GM23338 (cell line): ENCODE data around the gene FARSA. TPM values are rescaled to one million over a fixed set of nuclear protein-coding genes. Genes with fewer than 3 reads are reported as not detected.
A peak's percentile ranks its signal among the peaks of the same experiment; 100 is the strongest.

ENCODE experiments used
- ATAC-seq: fragments of 200-7000 bp; cut with Tn5 transposase; 3 replicates; pipeline ENCODE4 v1.9.1; 2020
- DNase-seq: peaks from one replicate; pipeline ENCODE4 v3.0.0-alpha.2; 2015; ENCODE audit warnings: low spot score
- H2AFZ ChIP-seq: fragments of 200-600 bp; sonication (generic); 2 replicates; pipeline ENCODE4 v1.8.0; 2016; ENCODE audit warnings: antibody characterized with exemption, mild to moderate bottlenecking, moderate library complexity
- H3F3A ChIP-seq: fragments of 200-600 bp; sonication (generic); replicated peaks from 2 replicates; pipeline ENCODE4 v1.8.0; 2017; ENCODE audit warnings: antibody characterized with exemption, mixed run types, low read depth
- H3K27ac ChIP-seq: fragments of 200-600 bp; sonication (generic); 2 replicates; pipeline ENCODE4 v1.6.1; 2016; ENCODE audit warnings: low read depth
- H3K27me3 ChIP-seq: fragments of 200-600 bp; sonication (generic); 2 replicates; pipeline ENCODE4 v1.8.0; 2016; ENCODE audit warnings: mild to moderate bottlenecking, mixed run types, moderate library complexity; ENCODE audit not compliant: insufficient read depth
- H3K36me3 ChIP-seq: fragments of 200-600 bp; sonication (generic); 2 replicates; pipeline ENCODE4 v1.8.0; 2016; ENCODE audit warnings: mild to moderate bottlenecking; ENCODE audit not compliant: insufficient read depth
- H3K4me1 ChIP-seq: fragments of 200-600 bp; sonication (generic); 2 replicates; pipeline ENCODE4 v1.8.0; 2016; ENCODE audit warnings: mild to moderate bottlenecking, moderate library complexity; ENCODE audit not compliant: insufficient read depth
- H3K4me2 ChIP-seq: fragments of 200-600 bp; sonication (generic); 2 replicates; pipeline ENCODE4 v1.7.1; 2017; ENCODE audit warnings: mixed run types
- H3K4me3 ChIP-seq: fragments of 200-600 bp; sonication (generic); 2 replicates; pipeline ENCODE4 v1.6.1; 2016; ENCODE audit warnings: mixed run types
- H3K79me2 ChIP-seq: fragments of 200-600 bp; sonication (generic); replicated peaks from 2 replicates; pipeline ENCODE4 v1.8.0; 2017; ENCODE audit warnings: mild to moderate bottlenecking; ENCODE audit not compliant: insufficient read depth
- H3K9me2 ChIP-seq: fragments of 200-600 bp; sonication (generic); 2 replicates; pipeline ENCODE4 v1.8.0; 2017; ENCODE audit not compliant: insufficient read depth
- H4K20me1 ChIP-seq: fragments of 200-600 bp; sonication (generic); replicated peaks from 2 replicates; pipeline ENCODE4 v1.8.0; 2017; ENCODE audit warnings: mild to moderate bottlenecking; ENCODE audit not compliant: insufficient read depth
- H3K27ac Mint-ChIP-seq: 2 replicates; pipeline ENCODE4 v1.8.0; 2020; ENCODE audit warnings: inconsistent platforms, mild to moderate bottlenecking, moderate library complexity, mixed read lengths
- H3K27me3 Mint-ChIP-seq: 3 replicates; pipeline ENCODE4 v1.8.0; 2022; ENCODE audit warnings: low read depth, mild to moderate bottlenecking, moderate library complexity, mixed read lengths, inconsistent platforms; ENCODE audit not compliant: insufficient read depth, poor library complexity
- H3K36me3 Mint-ChIP-seq: 3 replicates; pipeline ENCODE4 v1.8.0; 2021; ENCODE audit warnings: low read depth, mild to moderate bottlenecking, inconsistent platforms, moderate library complexity, mixed read lengths
- H3K4me1 Mint-ChIP-seq: 3 replicates; pipeline ENCODE4 v1.8.0; 2020; ENCODE audit warnings: mild to moderate bottlenecking, inconsistent platforms, mixed read lengths
- H3K4me3 Mint-ChIP-seq: 3 replicates; pipeline ENCODE4 v1.8.0; 2021; ENCODE audit warnings: moderate library complexity, mild to moderate bottlenecking, inconsistent platforms, mixed read lengths
- H3K9me3 Mint-ChIP-seq: 3 replicates; pipeline ENCODE4 v1.8.0; 2020; ENCODE audit warnings: moderate library complexity, mild to moderate bottlenecking, inconsistent platforms, mixed read lengths
- CREB1 ChIP-seq: fragments of 250-450 bp; sonication (Bioruptor Pico); IDR thresholded peaks from 2 replicates; pipeline ENCODE4 v1.5.0; 2020; ENCODE audit warnings: low read depth, mild to moderate bottlenecking, moderate library complexity
- EZH2phosphoT487 ChIP-seq: fragments of 200-600 bp; sonication (generic); IDR thresholded peaks from one replicate; pipeline ENCODE4 v1.8.1; 2018; ENCODE audit warnings: antibody characterized with exemption; ENCODE audit not compliant: unreplicated experiment
- JUNB ChIP-seq: IDR thresholded peaks from one replicate; pipeline ENCODE4 v1.6.1; 2016; ENCODE audit warnings: antibody characterized with exemption; ENCODE audit not compliant: unreplicated experiment
- POLR2AphosphoS5 ChIP-seq: IDR thresholded peaks from 2 replicates; pipeline ENCODE4 v1.6.1; 2016; ENCODE audit warnings: antibody characterized with exemption, low read depth
- ZNF114 ChIP-seq: fragments of 250-450 bp; sonication (Bioruptor Pico); IDR thresholded peaks from 2 replicates; pipeline ENCODE4 v1.5.0; 2020; ENCODE audit warnings: mild to moderate bottlenecking, moderate library complexity
- polyA plus RNA-seq: library from polyadenylated mRNA; unstranded; fragments of >200 nt; fragmentation: Nextera tagmentation; extraction: Ambion mirVana; gene quantifications from 2 replicates; pipeline ENCODE4 v1.2.1, GENCODE V29; 2016
- total RNA-seq: library from RNA; depleted of rRNA; stranded (reverse); fragments of >200 nt; shearing (Covaris generic); gene quantifications from 2 replicates; pipeline ENCODE4 v1.2.3, GENCODE V29; 2014
- TF ChIP-seq, protein P1 (sequence below): IDR thresholded peaks from 2 replicates; pipeline ENCODE4 v1.6.1; 2016; ENCODE audit warnings: antibody characterized with exemption
- TF ChIP-seq, protein P2 (sequence below), 2 experiments: fragments of 200-600 bp in 1 of 2; sonication (generic) in 1 of 2; conservative IDR thresholded peaks; 2 replicates each; pipeline versions ENCODE4 v1.5.1 to v1.6.1; 2016 to 2017; ENCODE audit warnings: antibody characterized with exemption in 2 of 2, low read depth in 2 of 2, mild to moderate bottlenecking in 2 of 2, moderate library complexity in 1 of 2

The FARSA gene
- total and polyA plus RNA-seq, 2 experiments from 2014 or later: 74.7 to 86.4 TPM

DNA sequence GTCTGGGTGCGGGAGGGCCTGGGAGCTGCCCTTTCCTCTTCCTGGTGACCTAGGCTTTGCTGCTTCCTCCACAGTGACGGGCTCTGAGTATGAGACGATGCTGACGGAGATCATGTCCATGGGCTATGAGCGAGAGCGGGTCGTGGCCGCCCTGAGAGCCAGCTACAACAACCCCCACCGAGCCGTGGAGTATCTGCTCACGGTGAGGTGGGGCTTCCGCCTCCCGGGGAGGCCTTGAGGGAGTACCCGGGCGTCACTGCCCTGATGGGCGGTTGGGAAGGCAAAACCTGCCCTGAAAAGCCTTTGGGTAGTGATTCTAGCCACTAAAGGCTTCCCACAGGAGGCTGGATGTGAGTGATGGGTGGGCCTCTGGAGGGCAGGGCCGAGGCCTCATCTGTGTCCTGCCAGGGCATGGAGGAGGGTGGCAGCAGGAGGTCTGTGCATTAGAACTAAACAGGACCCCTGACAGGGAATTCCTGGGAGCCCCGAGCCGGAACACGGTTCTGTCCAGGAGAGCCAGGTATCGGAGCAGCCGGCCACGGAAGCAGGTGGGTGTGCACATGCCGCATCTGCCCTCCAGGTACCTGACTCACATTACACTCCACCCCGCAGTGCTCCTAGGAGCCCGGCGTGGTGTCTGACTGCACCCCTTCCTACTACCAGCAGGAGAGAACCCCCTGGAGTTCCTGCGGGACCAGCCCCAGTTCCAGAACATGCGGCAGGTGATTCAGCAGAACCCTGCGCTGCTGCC, 15.3 kb upstream of the FARSA start:
- Histone ChIP-seq H3K4me2 (no peak overlapping the region), H3F3A (peaks cover 35% of the 10 kb centered on the region), H3K4me1 (peaks cover 18% of the 10 kb centered on the region), H3K9me2 (no peaks in the 10 kb centered on the region), H2AFZ (no peak overlapping the region), H3K36me3 (peaks cover 24% of the 10 kb centered on the region), H3K79me2 (peaks cover 18% of the 10 kb centered on the region), H4K20me1 (peaks cover 11% of the 10 kb centered on the region; the same call in 1 of the 2 replicates), H3K27me3 (no peaks in the 10 kb centered on the region), H3K4me3 (no peak overlapping the region), H3K27ac (no peak overlapping the region)
- H3K27me3 Mint-ChIP-seq: peaks cover 31% of the 10 kb centered on the region
- H3K4me3 Mint-ChIP-seq: no peak overlapping the region
- ATAC-seq: no peak
- peaks cover 88% of the 10 kb centered on the region for H3K36me3 Mint-ChIP-seq
- TF ChIP-seq ZNF114 (CRISPR knock-in tag) (no peak), POLR2AphosphoS5 (no peak), JUNB (no peak), CREB1 (CRISPR knock-in tag) (no peak), EZH2phosphoT487 (no peak)
- TF ChIP-seq, protein P1, sequence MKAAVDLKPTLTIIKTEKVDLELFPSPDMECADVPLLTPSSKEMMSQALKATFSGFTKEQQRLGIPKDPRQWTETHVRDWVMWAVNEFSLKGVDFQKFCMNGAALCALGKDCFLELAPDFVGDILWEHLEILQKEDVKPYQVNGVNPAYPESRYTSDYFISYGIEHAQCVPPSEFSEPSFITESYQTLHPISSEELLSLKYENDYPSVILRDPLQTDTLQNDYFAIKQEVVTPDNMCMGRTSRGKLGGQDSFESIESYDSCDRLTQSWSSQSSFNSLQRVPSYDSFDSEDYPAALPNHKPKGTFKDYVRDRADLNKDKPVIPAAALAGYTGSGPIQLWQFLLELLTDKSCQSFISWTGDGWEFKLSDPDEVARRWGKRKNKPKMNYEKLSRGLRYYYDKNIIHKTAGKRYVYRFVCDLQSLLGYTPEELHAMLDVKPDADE: no peak
- TF ChIP-seq, protein P2, sequence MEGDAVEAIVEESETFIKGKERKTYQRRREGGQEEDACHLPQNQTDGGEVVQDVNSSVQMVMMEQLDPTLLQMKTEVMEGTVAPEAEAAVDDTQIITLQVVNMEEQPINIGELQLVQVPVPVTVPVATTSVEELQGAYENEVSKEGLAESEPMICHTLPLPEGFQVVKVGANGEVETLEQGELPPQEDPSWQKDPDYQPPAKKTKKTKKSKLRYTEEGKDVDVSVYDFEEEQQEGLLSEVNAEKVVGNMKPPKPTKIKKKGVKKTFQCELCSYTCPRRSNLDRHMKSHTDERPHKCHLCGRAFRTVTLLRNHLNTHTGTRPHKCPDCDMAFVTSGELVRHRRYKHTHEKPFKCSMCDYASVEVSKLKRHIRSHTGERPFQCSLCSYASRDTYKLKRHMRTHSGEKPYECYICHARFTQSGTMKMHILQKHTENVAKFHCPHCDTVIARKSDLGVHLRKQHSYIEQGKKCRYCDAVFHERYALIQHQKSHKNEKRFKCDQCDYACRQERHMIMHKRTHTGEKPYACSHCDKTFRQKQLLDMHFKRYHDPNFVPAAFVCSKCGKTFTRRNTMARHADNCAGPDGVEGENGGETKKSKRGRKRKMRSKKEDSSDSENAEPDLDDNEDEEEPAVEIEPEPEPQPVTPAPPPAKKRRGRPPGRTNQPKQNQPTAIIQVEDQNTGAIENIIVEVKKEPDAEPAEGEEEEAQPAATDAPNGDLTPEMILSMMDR (conservative IDR thresholded peaks at IDR 0.05; ENCODE audit: low read depth in 2 of 2): no peak
- H3K27ac Mint-ChIP-seq: no peak overlapping the region
- no peak for DNase-seq
- H3K4me1 Mint-ChIP-seq: peaks cover 22% of the 10 kb centered on the region
- H3K9me3 Mint-ChIP-seq: no peaks in the 10 kb centered on the region; the same call in 1 of the 3 replicates

DNA sequence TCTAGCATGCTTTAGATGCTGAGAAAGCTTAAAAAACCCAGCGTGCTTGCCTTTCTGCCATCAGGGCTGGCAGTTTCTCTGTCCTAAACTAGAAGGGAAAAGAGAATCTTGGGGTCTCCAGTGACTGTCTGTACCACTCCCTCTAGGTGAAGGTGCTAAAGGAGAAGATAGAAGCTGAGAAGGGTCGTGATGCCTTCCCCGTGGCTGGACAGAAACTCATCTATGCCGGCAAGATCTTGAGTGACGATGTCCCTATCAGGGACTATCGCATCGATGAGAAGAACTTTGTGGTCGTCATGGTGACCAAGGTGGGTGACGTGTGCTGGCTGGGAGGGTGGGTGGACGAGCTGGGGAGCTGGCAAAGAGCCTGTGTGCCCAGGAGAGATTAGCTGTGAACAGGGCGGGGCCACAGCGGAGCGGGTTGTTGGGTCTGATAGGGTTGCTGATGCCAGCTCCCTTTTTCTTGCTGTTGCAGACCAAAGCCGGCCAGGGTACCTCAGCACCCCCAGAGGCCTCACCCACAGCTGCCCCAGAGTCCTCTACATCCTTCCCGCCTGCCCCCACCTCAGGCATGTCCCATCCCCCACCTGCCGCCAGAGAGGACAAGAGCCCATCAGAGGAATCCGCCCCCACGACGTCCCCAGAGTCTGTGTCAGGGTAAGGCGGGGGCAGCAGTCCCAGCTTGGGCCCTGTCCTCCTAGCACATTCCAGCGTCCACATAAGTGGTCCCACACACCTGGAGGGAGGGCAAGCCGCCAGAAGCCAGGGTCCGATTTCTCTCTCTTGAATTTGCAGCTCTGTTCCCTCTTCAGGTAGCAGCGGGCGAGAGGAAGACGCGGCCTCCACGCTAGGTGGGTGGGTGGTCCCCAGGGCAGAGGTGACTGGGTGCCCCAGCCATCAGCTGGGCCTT, 14.4 kb upstream of the FARSA start:
- Histone ChIP-seq H3K4me1 (peaks cover 18% of the 10 kb centered on the region), H3K79me2 (peaks cover 18% of the 10 kb centered on the region), H3K9me2 (no peaks in the 10 kb centered on the region), H3K4me2 (no peak overlapping the region; the same call in 1 of the 2 replicates), H3K27me3 (no peaks in the 10 kb centered on the region), H4K20me1 (peaks cover 12% of the 10 kb centered on the region; the same call in 1 of the 2 replicates), H3K4me3 (no peak overlapping the region), H2AFZ (no peak overlapping the region), H3F3A (peaks cover 37% of the 10 kb centered on the region), H3K27ac (no peak overlapping the region), H3K36me3 (peaks cover 32% of the 10 kb centered on the region)
- H3K36me3 Mint-ChIP-seq: peaks cover 88% of the 10 kb centered on the region
- no peak for DNase-seq
- peak overlapping the region; percentile 95 for H3K4me3 Mint-ChIP-seq
- peak overlapping the region; percentile 72; the same call in 1 of the 2 replicates for H3K27ac Mint-ChIP-seq
- peaks cover 17% of the 10 kb centered on the region for H3K4me1 Mint-ChIP-seq
- no peak for ATAC-seq
- TF ChIP-seq POLR2AphosphoS5: no peak
- H3K9me3 Mint-ChIP-seq: no peaks in the 10 kb centered on the region; the same call in 1 of the 3 replicates
- peaks cover 28% of the 10 kb centered on the region for H3K27me3 Mint-ChIP-seq
